Endometrial microvascular endothelial cells (primary cell): ENCODE results near the gene NUP210L. TPM values are rescaled to one million over a fixed set of nuclear protein-coding genes. Genes with fewer than 3 reads are reported as not detected.

Experiments used
- in situ Hi-C: cut with HindIII; loops from 2 replicates; pipeline ENCODE4 v1.10.0; 2017; ENCODE audit warnings: low sequenced_read_pairs, low pct_unique_long_range_greater_than_20kb; ENCODE audit errors: inconsistent ontology term
- total RNA-seq: library from RNA; depleted of rRNA; stranded (reverse); fragments of >200 nt; gene quantifications from one replicate; pipeline ENCODE4 v1.2.3, GENCODE V29; 2015; ENCODE audit errors: inconsistent ontology term

Gene NUP210L
- total RNA-seq, 1 donor from 2014 or later, result not detected

- in situ Hi-C loops, result no loop called here
These were observed 177.3 kb downstream of the NUP210L start, which contains the start of gene JTB for GRCh38 chr1:153977250-153978240. Gene JTB, minus strand, starts transcription at chr1:153977674. Its CDS starts 422 bp downstream, at chr1:153977252.

DNA sequence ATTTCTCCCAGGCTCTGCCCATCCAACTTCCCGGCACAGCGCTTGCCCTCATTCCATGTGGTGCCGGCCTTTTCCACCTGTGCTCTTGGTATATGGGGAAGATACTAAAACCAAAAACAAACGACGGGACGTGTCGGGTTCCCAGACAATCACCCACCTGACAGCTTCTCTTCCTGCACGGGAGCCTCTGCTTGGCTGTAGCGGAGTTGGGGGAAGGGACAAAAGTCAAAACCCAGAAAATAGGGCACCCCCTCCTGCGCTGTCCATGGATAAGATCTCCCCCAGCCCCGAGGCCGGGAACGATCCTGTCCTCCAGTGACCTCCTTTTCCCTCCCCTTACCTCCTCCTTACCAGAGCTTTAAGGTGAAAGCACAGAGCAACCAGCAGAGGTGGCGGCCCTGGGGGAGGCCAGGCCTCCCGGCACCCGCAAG is 178.0 kb downstream of the NUP210L start:
- in situ Hi-C loops, result no loop called here

DNA sequence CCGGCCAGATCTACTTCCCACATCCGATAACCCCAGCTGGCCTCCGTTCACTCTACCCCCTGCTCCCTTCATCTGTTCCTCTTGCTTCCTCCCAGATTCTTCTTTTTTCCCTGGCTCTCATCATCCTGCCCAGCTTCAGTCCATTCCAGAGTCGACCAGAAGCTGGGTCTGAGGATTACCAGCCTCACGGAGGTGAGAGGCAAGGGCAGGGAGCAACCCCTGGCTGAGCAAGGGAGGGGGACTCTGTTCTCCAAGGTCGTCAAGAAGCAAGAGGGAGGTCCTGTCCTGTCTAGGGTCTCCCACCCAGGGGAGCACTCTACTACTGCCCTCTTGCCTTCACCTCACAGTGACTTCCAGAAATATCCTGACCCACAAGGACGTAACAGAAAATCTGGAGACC is 181.3 kb downstream of the NUP210L start:
- in situ Hi-C loops, result no loop called here

DNA sequence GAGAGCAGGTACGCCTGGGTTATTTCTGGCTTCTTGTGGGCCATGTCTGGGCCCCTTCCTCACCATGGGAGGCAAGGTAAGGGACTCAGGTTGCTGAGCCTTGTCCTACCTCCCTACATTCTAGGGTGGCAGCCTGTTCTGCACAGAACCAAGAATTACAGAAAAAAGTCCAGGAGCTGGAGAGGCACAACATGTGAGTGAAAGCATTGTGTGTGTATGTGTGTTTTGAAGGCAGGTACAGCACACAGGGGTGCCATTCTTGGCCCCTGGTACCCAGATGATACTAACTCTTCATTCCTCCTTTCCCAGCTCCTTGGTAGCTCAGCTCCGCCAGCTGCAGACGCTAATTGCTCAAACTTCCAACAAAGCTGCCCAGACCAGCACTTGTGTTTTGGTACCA is 181.8 kb downstream of the NUP210L start:
- in situ Hi-C loops, result no loop called here

- in situ Hi-C loops, result no loop called here
These were observed 184.5 kb downstream of the NUP210L start for GRCh38 chr1:153970346-153970745.

DNA sequence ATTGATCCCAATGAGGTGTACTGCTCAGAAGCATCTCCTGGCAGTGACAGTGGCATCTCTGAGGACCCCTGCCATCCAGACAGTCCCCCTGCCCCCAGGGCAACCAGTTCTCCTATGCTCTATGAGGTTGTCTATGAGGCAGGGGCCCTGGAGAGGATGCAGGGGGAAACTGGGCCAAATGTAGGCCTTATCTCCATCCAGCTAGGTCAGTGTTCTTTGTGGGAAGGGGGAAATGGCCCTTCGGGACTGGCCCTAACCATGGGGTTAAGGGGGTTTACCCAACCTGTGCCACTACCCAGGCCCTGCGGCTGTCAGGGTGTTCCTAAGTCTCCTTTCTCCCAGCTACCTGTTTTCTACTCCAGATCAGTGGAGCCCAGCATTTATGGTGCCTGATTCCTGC is 185.9 kb downstream of the NUP210L start:
- in situ Hi-C loops, result loop anchor here (10.0 kb wide), 1 partner anchor 154 kb away; no protein-coding TSS in a partner anchor

GRCh38 chr1:153968408-153968807 is 186.5 kb downstream of the NUP210L start:
- in situ Hi-C loops, result loop anchor here (10.0 kb wide), 1 partner anchor 154 kb away; no protein-coding TSS in a partner anchor

DNA sequence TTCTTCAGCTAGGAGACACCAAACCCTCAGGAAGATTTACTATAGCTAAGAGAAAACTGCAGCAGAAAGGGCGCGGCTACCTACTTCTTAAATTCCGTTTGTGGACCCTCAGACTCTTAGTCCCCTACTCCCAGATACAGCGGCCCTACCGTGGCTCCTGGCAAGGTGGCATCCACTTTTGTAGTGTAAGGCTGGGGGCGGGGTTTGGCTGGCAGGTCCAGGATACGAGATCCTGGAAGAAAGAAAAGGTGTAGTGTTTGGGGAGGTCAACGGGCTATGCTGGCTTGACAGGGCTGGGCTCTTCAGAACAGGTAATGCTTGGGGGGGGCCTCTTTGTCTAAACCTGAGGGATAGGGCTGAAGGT is 186.9 kb downstream of the NUP210L start:
- in situ Hi-C loops, result loop anchor here (10.0 kb wide), 1 partner anchor 153 kb away; no protein-coding TSS in a partner anchor

DNA sequence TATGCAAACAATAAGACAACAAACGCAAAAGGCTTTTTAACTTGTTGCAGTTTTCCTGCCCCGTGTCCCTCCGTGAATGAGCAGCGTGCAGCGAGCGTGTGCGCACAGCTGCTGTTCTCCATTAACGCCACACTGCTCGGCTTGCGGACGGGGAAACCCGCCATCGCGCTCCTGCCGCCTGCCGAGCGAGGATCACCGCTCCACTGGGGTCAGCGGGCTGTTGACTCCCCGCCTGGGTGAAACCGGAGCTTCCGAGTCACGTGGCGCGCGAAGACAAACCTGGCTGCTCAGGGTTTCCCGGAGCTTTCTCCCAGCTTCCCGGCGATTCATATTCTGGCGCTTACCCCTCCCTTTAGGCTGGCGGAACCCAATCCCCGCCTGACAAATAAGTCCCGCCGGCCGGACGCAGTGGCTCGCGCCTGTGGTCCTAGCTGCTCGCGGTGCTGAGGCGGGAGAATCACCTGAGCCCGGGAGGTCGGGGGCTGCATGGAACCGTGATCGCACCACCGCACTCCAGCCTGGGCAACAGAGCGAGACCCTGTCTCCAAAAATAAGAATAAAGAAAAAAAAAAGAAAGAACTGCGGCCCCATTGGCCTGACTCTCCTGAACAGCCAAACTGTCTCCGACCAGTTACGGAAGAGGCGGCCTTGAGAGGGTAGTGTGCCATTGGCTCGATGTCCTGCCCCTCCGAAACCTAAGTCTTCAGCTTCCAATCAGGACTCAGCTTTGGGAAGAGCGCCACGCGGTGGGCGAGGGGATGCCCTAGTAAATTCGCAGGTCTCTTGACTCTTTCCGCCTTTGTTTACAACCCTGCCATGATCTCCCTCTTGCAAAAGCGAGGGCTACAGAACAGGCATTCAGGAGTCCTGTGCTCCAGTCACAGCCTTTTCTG is 187.5 kb downstream of the NUP210L start, which contains the start of gene CREB3L4:
CREB3L4 (plus strand) TSS at position 796 of the 893 bp plus-strand sequence. CDS start 624 bp downstream, outside the sequence.
- in situ Hi-C loops, result loop anchor here (10.0 kb wide), 1 partner anchor 153 kb away; no protein-coding TSS in a partner anchor

GRCh38 chr1:153963850-153964331 is 191.0 kb downstream of the NUP210L start:
- in situ Hi-C loops, result loop anchor here (10.0 kb wide), 1 partner anchor 149 kb away; no protein-coding TSS in a partner anchor

DNA sequence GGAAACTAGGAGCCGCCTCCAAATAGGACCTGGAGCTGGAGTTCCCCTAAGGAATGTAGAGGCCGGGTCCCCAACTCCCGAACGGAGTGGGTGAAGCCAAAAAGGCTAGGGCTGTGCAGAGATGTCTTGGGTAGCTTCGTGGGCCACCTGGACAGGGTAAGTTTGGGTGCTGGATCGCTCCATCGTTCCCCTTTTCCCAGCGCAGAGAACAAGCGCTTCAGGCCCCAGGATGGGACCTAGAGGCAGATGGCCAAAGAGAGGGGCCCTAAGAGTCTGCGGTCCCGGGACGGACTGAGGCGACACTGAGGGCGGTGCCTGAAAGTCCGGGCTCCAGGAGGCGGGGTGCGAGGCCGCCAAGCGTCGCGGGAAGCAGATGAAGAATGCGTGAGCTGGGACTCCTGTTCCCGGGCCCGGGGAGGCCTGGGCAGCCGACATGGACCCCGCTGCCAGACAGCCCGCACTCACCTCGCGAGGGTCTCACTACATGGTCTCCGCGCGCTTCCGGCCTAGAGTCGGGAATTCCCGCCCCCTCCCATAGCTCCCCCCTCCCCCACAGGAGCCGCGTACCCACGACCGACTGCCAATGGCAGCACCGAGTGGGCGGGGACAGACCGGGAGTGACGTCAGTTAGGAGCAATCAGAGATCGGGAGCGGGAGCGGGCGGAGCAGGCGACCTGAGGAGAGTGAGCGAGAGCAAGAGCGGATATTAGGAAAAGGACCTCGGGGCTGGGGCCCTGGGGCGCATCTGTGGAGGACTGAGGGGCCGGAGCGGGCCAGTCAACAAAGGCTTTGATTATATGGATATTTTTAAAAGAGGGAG is 191.6 kb downstream of the NUP210L start, which contains the start of gene SLC39A1:
SLC39A1 (minus strand) TSS at position 508 of the 820 bp plus-strand sequence. CDS start 822 bp downstream, outside the sequence.
- in situ Hi-C loops, result loop anchor here (10.0 kb wide), 1 partner anchor 148 kb away; no protein-coding TSS in a partner anchor

GRCh38 chr1:153962088-153963029 is 192.5 kb downstream of the NUP210L start:
- in situ Hi-C loops, result loop anchor here (10.0 kb wide), 1 partner anchor 148 kb away; no protein-coding TSS in a partner anchor

DNA sequence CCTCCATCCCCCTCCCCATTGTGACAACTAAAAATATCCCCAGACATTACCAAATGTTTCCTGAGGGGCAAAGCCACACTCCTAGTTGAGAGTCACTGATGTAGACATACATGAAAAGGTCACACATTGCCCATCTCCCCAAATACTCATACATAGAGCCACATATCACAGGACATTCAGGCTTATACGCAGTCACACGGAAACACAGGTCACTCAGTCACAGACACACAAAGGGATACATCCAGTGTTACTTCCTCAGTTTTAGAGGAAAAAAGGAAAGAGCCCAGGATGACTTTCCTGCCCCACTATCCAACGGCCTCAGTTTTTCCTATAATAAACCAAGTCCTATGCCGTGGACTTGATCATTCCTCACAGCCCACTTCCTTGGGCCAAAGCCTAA is 193.5 kb downstream of the NUP210L start:
- in situ Hi-C loops, result loop anchor here (10.0 kb wide), 1 partner anchor 147 kb away; no protein-coding TSS in a partner anchor

GRCh38 chr1:153960206-153960605 is 194.7 kb downstream of the NUP210L start:
- in situ Hi-C loops, result loop anchor here (10.0 kb wide), 1 partner anchor 145 kb away; no protein-coding TSS in a partner anchor

GRCh38 chr1:153959454-153959853 is 195.4 kb downstream of the NUP210L start:
- in situ Hi-C loops, result no loop called here

DNA sequence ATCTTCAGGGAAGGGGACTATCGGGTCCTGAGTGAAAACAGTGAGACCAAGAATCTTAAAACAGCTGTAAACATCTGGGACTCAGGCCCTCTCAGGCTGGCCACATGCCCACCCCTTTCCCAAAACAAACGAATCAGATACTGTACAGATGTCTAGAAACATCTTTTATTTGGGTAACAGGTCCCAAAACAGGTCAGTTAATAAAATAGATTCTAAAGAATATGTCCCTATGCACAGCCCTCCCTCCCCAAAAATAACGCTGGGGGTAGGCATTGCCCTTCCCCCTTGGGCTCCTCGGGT is 196.0 kb downstream of the NUP210L start:
- in situ Hi-C loops, result no loop called here
